TTC549 (cell line): ENCODE measurements around the gene KATNB1.
"Not testable (repeated sequence)": the region's sequence is repeated elsewhere in the genome, so short reads cannot be mapped to it uniquely, and the experiment has no call there.

Source experiments
- FAIRE-seq: peaks from 2 replicates; lab custom pipeline; 2012; peaks lifted over from hg19 to GRCh38; lab: Jason Lieb, UNC

The KATNB1 gene

DNA sequence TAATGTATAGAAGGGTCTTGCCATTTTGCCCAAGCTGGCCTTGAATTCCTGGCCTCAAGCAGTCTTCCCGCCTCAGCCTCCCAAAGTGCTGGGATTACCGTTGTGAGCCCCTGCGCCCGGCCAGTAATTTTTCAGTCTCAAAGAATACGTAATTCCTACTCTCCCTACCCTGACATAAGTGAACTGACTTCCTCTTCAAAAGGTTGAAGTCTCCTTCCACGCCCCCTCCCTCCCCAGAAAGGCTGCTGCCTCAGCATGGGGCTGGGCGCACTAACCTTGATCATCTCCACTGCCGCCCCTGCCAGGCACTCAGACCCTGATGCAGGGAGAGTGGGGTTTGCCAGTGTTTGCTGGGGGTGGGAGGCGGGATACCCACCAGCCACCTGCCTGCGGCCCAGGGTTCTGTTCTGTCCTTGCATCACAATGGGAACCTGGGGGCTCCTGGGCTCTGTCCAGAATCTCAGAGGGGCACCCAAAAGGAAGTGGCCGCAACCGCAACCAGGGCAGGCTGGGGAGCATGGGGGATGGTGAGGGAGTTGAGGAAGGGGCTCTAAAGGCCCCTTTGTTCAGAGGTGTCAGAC, 39.2 kb downstream of the KATNB1 start:
- no peak for FAIRE-seq

GRCh38 chr16:57775661-57776469, 40.3 kb downstream of the KATNB1 start:
- FAIRE-seq = no peak

GRCh38 chr16:57778658-57779057, 43.1 kb downstream of the KATNB1 start:
- no peak for FAIRE-seq

- FAIRE-seq = not testable (repeated sequence)
These were observed 44.3 kb downstream of the KATNB1 start for GRCh38 chr16:57779836-57780235.

DNA sequence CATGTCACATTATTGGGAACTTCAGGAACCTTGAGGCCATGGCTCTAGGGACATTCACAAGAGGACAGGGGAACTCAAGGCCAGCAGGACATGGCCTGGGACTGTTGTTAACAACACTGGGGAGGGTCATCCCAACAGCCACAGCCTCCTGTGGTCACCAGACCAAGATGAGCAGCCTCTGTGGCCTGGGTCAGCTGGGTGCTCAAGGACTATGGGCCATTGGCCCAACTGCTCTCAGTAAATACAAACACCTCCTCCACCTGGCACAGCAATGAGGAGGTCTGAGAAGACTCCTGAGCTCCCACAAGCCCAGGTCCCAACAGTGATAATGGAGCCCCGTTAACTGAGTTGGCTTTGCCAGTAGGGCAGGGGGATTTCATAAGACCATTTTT, 45.8 kb downstream of the KATNB1 start:
- no peak for FAIRE-seq

GRCh38 chr16:57781741-57782606, 46.4 kb downstream of the KATNB1 start:
- FAIRE-seq = no peak

DNA sequence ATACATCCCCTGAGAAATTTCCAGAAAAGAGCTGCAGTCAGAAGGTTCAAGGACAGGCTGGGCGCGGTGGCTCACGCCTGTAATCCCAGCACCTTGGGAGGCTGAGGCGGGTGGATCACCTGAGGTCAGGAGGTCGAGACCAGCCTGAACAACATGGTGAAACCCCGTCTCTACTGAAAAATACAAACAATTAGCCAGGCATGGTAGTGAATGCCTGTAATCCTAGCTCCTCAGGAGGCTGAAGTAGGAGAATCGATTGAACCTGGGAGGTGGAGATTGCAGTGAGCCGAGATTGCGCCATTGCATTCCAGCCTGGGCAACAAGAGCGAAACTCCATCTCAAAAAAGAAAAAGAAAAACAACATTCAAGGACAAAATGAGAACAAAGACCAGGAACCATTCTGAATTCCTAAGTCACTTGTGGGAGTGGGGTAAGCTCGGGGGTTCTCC, 47.1 kb downstream of the KATNB1 start:
- not testable (repeated sequence) for FAIRE-seq

DNA sequence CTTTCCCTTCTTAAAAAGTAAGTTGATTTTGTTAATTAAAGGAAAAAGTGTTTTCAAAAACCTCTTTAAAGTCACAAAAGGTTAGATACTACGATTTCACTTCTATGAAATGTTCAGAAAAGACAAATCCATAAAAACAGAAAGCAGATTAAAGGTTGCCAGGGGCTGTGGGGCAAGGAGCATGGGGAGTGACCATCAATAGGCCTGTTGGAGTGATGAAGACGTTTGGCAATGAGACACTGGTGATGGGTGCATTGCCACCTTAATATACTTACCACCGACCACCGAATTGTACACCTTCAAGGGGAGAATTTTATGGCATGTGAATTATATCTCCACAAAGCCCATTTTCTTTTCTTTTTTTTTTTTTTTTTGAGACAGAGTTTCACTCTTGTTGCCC, 47.5 kb downstream of the KATNB1 start:
- no peak for FAIRE-seq

DNA sequence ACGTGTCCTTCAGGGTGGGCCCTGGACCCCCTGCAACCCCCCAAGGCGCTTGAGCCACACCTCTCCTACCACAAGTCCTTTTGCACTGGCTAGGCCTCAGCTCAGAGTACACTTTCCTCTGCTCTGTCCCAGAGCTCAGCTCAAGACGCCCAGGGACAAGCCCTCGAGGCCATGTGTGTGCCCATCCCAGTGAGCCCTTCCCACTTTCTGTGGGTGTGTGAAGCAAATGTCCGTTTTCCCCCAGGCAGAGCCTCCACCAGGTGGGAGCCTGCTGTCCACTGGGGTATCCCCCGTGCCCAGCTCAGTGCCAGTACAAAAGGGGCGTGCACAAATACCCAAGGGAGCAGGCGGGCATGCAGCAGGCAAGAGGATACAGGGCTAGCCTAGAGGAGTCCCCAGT, 48.3 kb downstream of the KATNB1 start:
- no peak for FAIRE-seq

GRCh38 chr16:57784334-57784733, 48.8 kb downstream of the KATNB1 start:
- no peak for FAIRE-seq

GRCh38 chr16:57785385-57785784, 49.8 kb downstream of the KATNB1 start:
- FAIRE-seq = no peak

- FAIRE-seq = no peak
These were observed 50.4 kb downstream of the KATNB1 start for GRCh38 chr16:57785924-57786323.

- no peak for FAIRE-seq
These were observed 51.3 kb downstream of the KATNB1 start for GRCh38 chr16:57786632-57787518.

DNA sequence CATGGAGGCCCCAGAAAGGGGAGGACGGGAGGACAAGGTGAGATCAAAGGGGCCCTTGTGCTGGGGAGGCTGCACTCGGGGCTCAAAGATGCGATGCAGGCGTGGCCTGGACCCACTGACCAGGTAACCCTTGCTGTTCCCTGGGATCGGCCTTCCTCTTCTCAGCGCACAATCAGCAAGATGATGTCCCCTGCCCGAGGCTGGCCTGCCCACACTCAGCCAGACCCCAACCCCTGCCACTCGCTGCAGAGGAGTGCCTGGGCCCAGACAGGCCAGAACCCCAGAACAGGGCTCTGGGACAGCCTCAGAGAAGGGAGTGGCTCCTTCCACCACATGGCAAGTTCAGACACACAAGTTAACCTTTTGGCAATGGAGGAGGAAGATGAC, 51.9 kb downstream of the KATNB1 start:
- no peak for FAIRE-seq

DNA sequence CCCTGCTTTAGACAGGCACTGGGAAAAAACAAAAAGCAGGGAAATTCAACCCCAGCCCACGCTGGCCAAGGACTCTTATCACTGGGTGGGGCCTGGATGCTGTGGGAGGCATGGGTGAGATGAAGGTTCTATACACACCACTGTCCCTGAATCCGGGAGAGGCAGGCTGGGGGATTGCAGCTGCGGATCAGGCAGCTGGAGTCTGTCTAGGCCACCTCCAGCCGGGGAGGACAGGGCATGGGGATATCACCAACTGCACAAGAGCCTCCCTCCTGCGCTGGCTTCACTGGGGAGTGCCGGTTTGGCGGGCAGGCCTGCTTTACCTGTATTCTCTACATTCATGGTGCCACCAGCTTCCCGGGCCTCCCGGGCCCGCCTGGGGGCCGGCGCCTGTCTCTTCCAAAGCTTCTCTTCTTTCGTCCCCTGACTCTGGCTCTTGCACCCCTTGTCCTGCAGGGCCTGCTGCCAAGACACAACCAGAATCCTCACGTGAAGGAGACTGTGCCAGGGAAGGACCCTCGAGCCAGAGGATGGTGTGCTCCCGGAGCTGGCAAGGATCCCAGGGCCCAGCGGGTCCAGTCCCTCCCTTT, 52.8 kb downstream of the KATNB1 start:
- no peak for FAIRE-seq

- no peak for FAIRE-seq
These were observed 53.4 kb downstream of the KATNB1 start for GRCh38 chr16:57788951-57789350.

DNA sequence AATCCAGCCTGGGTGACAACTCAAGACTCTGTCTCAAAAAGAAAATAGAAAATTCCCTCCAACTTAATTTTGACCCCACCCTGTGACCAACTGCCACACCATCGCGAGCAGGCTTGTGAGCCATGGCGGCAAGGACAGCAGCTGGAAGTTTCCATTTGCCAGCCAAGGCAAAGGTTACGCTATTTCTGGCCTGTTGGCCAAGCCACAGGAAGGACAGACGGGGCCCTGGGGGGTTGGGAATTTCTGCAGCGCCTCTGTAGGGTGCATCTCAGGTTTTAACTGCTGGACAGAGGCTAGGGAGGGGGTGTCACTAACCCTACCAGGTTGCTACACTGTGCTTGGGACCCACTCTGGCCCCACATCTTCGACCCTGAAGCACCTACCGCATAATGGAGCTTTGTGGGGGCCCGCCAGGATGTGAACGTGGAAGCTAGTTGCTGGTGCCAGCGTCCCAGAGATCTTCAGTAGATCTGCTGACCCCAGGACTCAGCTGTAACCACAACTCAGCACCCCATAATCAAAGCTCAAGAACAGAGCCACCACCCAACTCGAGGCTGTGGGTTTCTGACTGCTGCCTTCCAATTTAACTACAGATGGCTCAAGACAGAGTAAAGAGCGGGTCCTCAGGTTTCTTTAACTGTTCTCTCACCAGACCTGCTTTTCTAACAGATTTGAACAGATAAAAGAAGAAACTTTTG, 55.8 kb downstream of the KATNB1 start:
- no peak for FAIRE-seq

DNA sequence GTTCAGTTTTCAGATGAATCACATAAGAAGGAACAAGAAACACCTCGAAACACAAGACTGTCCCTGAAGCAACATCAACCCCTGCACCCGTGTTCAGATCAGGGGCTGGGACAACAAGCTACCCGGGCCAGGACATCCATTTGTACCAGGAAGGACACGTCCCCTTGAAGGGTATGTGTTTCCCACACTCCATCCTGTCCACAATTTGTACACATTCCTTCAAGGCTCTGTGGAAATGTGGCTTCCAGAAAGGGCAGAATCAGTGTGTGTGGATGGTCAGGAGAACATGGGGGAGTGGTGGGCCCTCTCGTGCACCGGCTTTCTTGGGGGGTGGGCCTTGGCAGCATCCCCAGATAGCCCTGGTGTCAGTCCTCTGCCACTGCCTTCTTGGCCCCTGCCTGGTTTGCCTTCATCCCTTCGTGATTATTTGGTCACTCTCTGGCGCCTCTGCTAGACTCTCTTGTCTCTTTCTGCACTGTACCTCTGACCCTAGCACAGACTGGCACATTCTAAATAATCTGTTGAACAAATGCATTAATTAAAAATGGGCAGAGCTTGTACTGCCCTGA, 56.4 kb downstream of the KATNB1 start:
- FAIRE-seq = no peak

- FAIRE-seq = no peak
These were observed 59.4 kb downstream of the KATNB1 start for GRCh38 chr16:57794849-57795430.

- no peak for FAIRE-seq
These were observed 59.9 kb downstream of the KATNB1 start for GRCh38 chr16:57795431-57795878.
